ENCODE results near the gene STT3B. TPM values are rescaled to one million over a fixed set of nuclear protein-coding genes. Genes with fewer than 3 reads are reported as not detected.

STT3B gene
- total RNA-seq, 1 experiment from 2014 or later, result 105 TPM

- Histone ChIP-seq H3K4me1 (ENCODE audit: control insufficient read depth, insufficient read depth, low read length) (no peaks in the 10 kb centered on the region), H3K4me3 (ENCODE audit: low read depth in 2 of 2, low read length in 2 of 2) (no peak overlapping the region), H3K27ac (ENCODE audit: low read length) (no peak overlapping the region), H3K9me3 (ENCODE audit: control insufficient read depth, insufficient read depth, low read depth, low read length) (peaks cover 9% of the 10 kb centered on the region; the same call in 1 of the 2 replicates), H3K36me3 (ENCODE audit: control insufficient read depth, insufficient read depth, low read length) (no peaks in the 10 kb centered on the region), H3K27me3 (ENCODE audit: control insufficient read depth, insufficient read depth, low read length) (no peaks in the 10 kb centered on the region)
- ChIA-PET CTCF (no interaction called here), POLR2A (no interaction called here)
- DNase-seq (ENCODE audit: low read depth, low spot score) (no peak), ATAC-seq (peak; percentile 30; the same call in 1 of the 2 replicates)
- no TSS peak for BruUV-seq (replicated peaks)
- in situ Hi-C loops (cut with HindIII; ENCODE audit: low pct_unique_long_range_greater_than_20kb, low sequenced_read_pairs) (no loop called here), intact Hi-C loops (cut with micrococcal nuclease; ENCODE audit: unreplicated experiment) (no loop called here)
- TF ChIP-seq CTCF (IDR thresholded peaks at IDR 0.05) (no peak), SIN3A (IDR thresholded peaks at IDR 0.05; ENCODE audit: borderline replicate concordance, insufficient read depth, low read depth, low read length) (no peak), REST (IDR thresholded peaks at IDR 0.05; ENCODE audit: insufficient read depth in 1 of 2, low read depth in 2 of 2, low read length in 1 of 2) (no peak), TCF7L2 (IDR thresholded peaks at IDR 0.05; ENCODE audit: low read depth, low read length) (no peak), POLR2AphosphoS5 (IDR thresholded peaks at IDR 0.05; ENCODE audit: low read depth, low read length) (no peak)
Measured at GRCh38 chr3:31648286-31648968, 115.7 kb downstream of the STT3B start.

GRCh38 chr3:31652296-31652695 is 119.6 kb downstream of the STT3B start:
- H3K9me3 ChIP-seq (ENCODE audit: control insufficient read depth, insufficient read depth, low read depth, low read length), result peaks cover 20% of the 10 kb centered on the region
- no peaks in the 10 kb centered on the region for H3K4me1 ChIP-seq (ENCODE audit: control insufficient read depth, insufficient read depth, low read length)
- intact Hi-C loops (cut with micrococcal nuclease; ENCODE audit: unreplicated experiment) (no loop called here), in situ Hi-C loops (cut with HindIII; ENCODE audit: low pct_unique_long_range_greater_than_20kb, low sequenced_read_pairs) (no loop called here)
- H3K27ac ChIP-seq (ENCODE audit: low read length), result no peak overlapping the region
- no TSS peak for BruUV-seq (replicated peaks)
- TF ChIP-seq TCF7L2 (IDR thresholded peaks at IDR 0.05; ENCODE audit: low read depth, low read length) (no peak), CTCF (IDR thresholded peaks at IDR 0.05) (no peak), SIN3A (IDR thresholded peaks at IDR 0.05; ENCODE audit: borderline replicate concordance, insufficient read depth, low read depth, low read length) (no peak), REST (IDR thresholded peaks at IDR 0.05; ENCODE audit: insufficient read depth in 1 of 2, low read depth in 2 of 2, low read length in 1 of 2) (no peak), POLR2AphosphoS5 (IDR thresholded peaks at IDR 0.05; ENCODE audit: low read depth, low read length) (no peak)
- CTCF ChIA-PET, result no interaction called here
- DNase-seq (ENCODE audit: low read depth, low spot score), result no peak
- ATAC-seq, result no peak
- no peak overlapping the region for H3K4me3 ChIP-seq (ENCODE audit: low read depth in 2 of 2, low read length in 2 of 2)
- H3K36me3 ChIP-seq (ENCODE audit: control insufficient read depth, insufficient read depth, low read length), result no peaks in the 10 kb centered on the region
- H3K27me3 ChIP-seq (ENCODE audit: control insufficient read depth, insufficient read depth, low read length), result no peaks in the 10 kb centered on the region
- POLR2A ChIA-PET, result no interaction called here

Data from Panc1 (cell line).